NCI-H69 (cell line): Measurements from ENCODE around the gene EREG.

Experiments
- DNase-seq: peaks from one replicate; lab custom pipeline; 2025; lab: John Stamatoyannopoulos, UW

The EREG gene

GRCh38 chr4:74344031-74344430, 20.9 kb upstream of the EREG start:
- no peak for DNase-seq

DNA sequence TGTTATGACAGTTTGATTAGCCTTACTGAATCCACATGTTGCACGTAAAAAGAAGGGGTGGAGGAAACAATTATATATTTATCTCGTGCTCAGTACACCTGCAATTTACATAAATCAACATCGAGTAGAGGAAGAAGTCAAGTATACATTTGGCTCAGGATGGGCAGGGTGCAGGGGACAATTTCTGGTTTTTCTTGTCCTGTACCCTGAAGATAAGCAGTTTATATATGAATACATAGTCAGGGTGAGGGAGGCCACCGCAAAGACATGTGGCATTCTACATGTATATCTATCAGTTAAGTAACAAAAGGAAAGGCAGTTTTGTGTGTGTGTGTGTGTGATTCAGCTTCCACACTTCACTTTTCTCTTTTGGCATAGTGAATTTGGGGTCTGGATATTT, 11.1 kb upstream of the EREG start:
- DNase-seq = no peak

- DNase-seq = no peak
These were observed 7.0 kb upstream of the EREG start for GRCh38 chr4:74357965-74358364.

GRCh38 chr4:74361671-74362070, 3.3 kb upstream of the EREG start:
- DNase-seq = no peak

DNA sequence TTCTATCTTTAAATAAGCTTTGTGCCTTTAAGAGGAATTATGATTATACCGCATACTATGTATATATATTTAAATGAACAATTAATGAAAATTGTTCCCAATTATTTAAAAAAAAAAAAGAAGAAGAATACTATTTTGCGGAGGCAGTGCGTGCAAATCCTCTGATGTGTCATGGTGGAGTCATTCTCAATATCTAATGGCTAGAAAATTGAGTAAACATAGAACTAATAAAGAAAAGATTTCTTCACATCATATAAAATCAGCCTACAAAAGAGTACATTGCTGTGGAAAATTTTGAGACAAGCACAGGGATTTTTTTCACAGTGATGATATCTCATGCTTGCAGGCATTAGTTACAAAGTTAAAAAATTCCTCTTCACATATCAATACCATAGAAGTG, 2.6 kb upstream of the EREG start:
- no peak for DNase-seq

- no peak for DNase-seq
These were observed 691 bp upstream of the EREG start for GRCh38 chr4:74364256-74364651.

DNA sequence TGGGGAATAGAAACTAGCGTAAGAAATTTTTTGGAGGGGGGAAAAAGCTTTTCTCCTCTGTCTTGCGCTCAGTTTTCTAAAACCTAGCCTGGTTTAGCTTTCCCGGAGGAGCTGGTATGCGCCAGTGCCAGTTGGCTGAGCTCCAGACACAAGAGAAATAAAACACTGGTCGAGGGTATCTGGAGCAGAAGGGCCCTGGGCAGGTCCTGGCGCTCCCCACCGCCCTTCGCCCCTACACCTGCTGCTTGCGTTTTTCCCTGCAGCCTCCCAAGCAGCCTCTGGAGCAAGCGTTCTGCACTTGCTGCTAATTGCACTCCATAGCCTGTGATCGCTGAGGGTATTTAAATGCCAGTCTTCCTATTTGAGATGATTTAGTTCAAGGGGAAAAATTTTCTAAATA, 816 bp downstream of the EREG start:
- DNase-seq = peak; percentile 45

DNA sequence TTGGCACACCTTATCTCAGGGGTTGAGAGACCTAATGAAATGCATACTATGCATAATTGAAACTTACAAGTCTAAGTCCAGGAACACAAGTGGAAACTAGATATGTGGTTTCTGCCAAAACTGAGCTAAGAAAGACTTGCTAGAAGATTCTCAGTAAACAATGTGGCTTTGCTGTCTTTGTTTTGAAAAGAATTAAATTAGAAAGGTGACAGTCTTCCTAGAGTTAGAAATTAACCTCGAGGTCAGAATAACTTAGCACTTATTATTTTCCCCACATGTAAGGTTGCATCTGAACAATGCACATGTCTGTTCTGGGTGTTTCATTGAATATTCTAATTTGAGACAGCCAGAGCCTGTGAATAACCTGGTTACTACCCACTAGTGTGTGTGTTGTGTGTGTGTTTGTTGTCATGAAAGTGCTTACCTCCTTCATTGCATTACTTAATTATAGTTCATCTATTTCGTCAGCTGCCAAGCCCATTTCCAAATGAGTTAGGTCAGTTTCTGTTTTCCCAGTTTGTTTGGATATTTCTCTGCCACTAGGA, 1.5 kb downstream of the EREG start:
- no peak for DNase-seq

DNA sequence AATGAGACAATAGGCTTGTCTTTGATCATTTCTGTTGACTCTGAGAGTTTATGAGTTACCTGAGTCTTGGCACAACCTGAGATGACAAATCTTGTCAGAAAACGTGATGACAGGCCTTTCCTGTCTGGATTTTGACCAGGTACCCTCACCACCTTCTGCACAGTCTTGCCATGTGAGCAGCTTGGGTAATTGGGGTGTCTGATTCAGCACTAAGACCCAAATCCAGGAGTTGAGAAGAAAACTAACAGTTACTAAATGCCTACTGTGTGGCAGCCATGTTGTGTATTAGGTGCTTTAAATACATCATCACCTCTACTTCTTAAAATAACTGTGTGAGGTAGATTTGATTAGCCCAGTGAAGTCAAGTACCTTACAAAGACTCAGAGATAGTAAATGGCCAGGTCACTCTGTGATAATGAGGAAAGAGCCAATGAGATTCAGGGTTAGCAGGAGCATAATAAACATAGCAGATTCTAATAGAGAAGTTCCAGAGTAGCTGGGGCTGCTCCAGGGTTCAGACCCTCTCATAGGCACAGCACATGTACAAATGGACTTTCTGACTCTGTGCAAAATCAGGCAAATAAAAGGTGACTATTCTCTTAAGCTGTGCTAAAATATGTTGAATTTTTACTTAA, 2.8 kb downstream of the EREG start:
- no peak for DNase-seq

- DNase-seq = no peak
These were observed 3.7 kb downstream of the EREG start for GRCh38 chr4:74368596-74368995.

GRCh38 chr4:74369855-74370254, 4.9 kb downstream of the EREG start:
- no peak for DNase-seq

GRCh38 chr4:74370912-74371311, 6.0 kb downstream of the EREG start:
- peak; percentile 22 for DNase-seq

GRCh38 chr4:74374128-74374527, 9.2 kb downstream of the EREG start:
- no peak for DNase-seq

GRCh38 chr4:74374561-74375327, 9.8 kb downstream of the EREG start:
- DNase-seq = no peak

DNA sequence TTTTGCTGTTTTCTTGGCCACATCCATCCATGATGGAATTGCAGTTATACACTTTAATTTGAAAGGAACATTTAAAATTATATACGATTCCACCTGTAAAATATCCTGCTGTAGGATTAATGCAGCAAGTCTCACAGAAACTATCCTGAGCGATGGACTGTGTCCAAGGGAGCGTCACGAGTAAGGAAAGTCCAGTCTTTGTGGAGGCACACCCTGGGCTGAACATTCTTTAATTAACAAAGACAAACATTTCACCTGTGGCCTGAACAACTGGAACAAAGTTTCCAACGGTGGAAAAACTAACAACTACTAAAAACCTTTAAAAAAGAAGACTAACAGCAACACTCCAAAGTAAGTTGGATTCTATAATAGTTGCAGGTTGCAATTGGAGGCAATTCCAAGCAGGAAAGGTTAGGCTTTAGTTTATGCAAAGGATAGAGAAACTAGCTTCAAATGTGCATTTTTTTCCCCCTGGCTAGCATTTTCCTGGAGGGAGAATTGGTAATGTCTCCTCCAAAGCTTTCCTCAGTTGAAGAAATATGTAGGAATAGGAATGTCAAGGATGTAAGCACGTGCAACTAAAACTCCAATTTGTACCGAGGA, 11.0 kb downstream of the EREG start:
- no peak for DNase-seq

GRCh38 chr4:74376888-74377483, 12.0 kb downstream of the EREG start:
- DNase-seq = peak; percentile 5

DNA sequence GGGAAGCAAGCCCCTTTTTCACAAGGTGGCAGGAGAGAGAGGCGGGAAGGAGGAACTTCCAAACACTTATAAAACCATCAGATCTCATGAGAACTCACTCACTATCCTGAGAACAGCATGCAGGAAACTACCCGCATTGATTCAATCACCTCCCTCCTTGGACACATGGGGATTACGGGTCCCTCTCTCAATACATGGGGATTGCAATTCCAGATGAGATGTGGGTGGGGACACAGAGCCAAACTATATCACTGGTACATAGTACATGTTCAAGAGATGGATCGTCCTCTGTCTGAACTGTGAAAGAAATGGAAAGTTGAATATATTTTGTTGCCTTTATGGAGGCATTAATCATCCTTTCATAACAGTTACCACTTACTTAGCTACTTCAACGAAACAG, 12.8 kb downstream of the EREG start:
- no peak for DNase-seq

- no peak for DNase-seq
These were observed 13.6 kb downstream of the EREG start for GRCh38 chr4:74378573-74378972.

- no peak for DNase-seq
These were observed 15.0 kb downstream of the EREG start for GRCh38 chr4:74379912-74380311.

GRCh38 chr4:74385386-74385785, 20.4 kb downstream of the EREG start:
- DNase-seq = no peak

GRCh38 chr4:74386159-74386558, 21.2 kb downstream of the EREG start:
- no peak for DNase-seq

DNA sequence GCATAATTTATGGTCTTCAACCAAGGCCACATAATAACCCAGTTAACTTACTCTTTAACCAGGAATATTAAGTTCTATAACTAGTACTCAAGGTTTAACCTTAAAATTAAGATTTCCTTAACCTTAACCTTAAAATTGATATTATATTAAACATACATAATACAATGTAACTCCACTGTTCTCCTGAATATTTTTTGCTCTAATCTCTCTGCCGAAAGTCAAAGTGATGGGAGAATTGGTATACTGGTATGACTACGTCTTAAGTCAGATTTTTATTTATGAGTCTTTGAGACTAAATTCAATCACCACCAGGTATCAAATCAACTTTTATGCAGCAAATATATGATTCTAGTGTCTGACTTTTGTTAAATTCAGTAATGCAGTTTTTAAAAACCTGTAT, 22.8 kb downstream of the EREG start:
- DNase-seq = no peak

DNA sequence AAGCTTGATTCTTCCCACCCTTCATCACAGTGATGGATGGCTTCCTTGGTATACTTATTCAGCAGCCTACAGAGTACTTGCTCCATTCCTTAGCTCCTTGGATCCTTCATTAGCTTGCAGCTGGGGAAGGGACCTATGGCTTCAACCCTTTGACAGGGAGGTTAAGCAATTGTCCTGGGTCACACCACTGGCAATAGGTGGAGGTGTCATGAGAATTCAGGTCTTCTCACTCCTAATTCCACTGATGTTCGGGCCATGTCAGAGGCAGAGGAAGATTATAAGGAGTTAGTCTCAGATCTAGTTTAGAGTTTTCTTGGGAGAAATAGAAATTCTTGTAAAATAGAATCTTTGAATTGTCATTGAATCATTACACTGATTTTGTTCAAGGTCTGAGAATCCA, 24.5 kb downstream of the EREG start:
- DNase-seq = no peak
